Astrocyte (in vitro differentiated cells and primary cell): ENCODE data around the gene TMEM60. TPM values are rescaled to one million over a fixed set of nuclear protein-coding genes. Genes with fewer than 3 reads are reported as not detected.

Experiments
- DNase-seq: peaks from one replicate; pipeline ENCODE4 v3.0.0-alpha.2; 2010; ENCODE audit warnings: low read depth
- FAIRE-seq: peaks from 2 replicates; lab custom pipeline; 2011; peaks lifted over from hg19 to GRCh38; lab: Jason Lieb, UNC
- H2AFZ ChIP-seq: 2 replicates; pipeline ENCODE4 v1.6.0; 2012; ENCODE audit warnings: low read depth, low read length, inconsistent platforms
- H3K27ac ChIP-seq: 2 replicates; pipeline ENCODE4 v1.5.1; 2011; ENCODE audit warnings: low read depth, low read length, inconsistent platforms
- H3K27me3 ChIP-seq: 2 replicates; pipeline ENCODE4 v1.6.0; 2011; ENCODE audit warnings: low read length, inconsistent platforms; ENCODE audit not compliant: insufficient read depth
- H3K36me3 ChIP-seq: 2 replicates; pipeline ENCODE4 v1.5.1; 2011; ENCODE audit warnings: low read length, inconsistent platforms; ENCODE audit not compliant: insufficient read depth
- H3K4me1 ChIP-seq: 2 replicates; pipeline ENCODE4 v1.5.1; 2011; ENCODE audit warnings: low read length, inconsistent platforms; ENCODE audit not compliant: insufficient read depth
- H3K4me2 ChIP-seq: 2 replicates; pipeline ENCODE4 v1.6.0; 2012; ENCODE audit warnings: low read length, inconsistent platforms
- H3K4me3 ChIP-seq: 2 replicates; pipeline ENCODE4 v1.5.1; 2011; ENCODE audit warnings: low read depth, mild to moderate bottlenecking, low read length, inconsistent platforms; ENCODE audit not compliant: insufficient read depth
- H3K79me2 ChIP-seq: 2 replicates; pipeline ENCODE4 v1.6.0; 2012; ENCODE audit warnings: mild to moderate bottlenecking, low read length, inconsistent platforms; ENCODE audit not compliant: insufficient read depth
- H3K9ac ChIP-seq: 2 replicates; pipeline ENCODE4 v1.6.0; 2012; ENCODE audit warnings: mild to moderate bottlenecking, low read length, inconsistent platforms
- H3K9me3 ChIP-seq: 2 replicates; pipeline ENCODE4 v1.5.1; 2012; ENCODE audit warnings: low read depth, mild to moderate bottlenecking, low read length, inconsistent platforms; ENCODE audit not compliant: insufficient read depth
- H4K20me1 ChIP-seq: 2 replicates; pipeline ENCODE4 v1.6.0; 2012; ENCODE audit warnings: low read length, inconsistent platforms; ENCODE audit not compliant: insufficient read depth
- H3K27ac Mint-ChIP-seq: one replicate; pipeline ENCODE4 v1.8.0; 2021; ENCODE audit warnings: mild to moderate bottlenecking, mixed read lengths; ENCODE audit not compliant: unreplicated experiment
- H3K27me3 Mint-ChIP-seq: one replicate; pipeline ENCODE4 v1.8.0; 2021; ENCODE audit warnings: low read depth, mixed read lengths; ENCODE audit not compliant: unreplicated experiment
- H3K36me3 Mint-ChIP-seq: one replicate; pipeline ENCODE4 v1.8.0; 2021; ENCODE audit warnings: low read depth, mixed read lengths; ENCODE audit not compliant: unreplicated experiment
- H3K4me1 Mint-ChIP-seq: one replicate; pipeline ENCODE4 v1.8.0; 2021; ENCODE audit warnings: low read depth, mixed read lengths; ENCODE audit not compliant: unreplicated experiment
- H3K4me3 Mint-ChIP-seq: one replicate; pipeline ENCODE4 v1.8.0; 2021; ENCODE audit warnings: mild to moderate bottlenecking, moderate library complexity, mixed read lengths; ENCODE audit not compliant: unreplicated experiment
- H3K9me3 Mint-ChIP-seq: one replicate; pipeline ENCODE4 v1.8.0; 2021; ENCODE audit warnings: mild to moderate bottlenecking, mixed read lengths; ENCODE audit not compliant: unreplicated experiment
- CTCF ChIP-seq: IDR thresholded peaks from 2 replicates; pipeline ENCODE4 v1.5.1; 2011; ENCODE audit warnings: low read depth, mild to moderate bottlenecking, inconsistent platforms, low read length, moderate library complexity; ENCODE audit not compliant: insufficient read depth
- EZH2 ChIP-seq: IDR thresholded peaks from 2 replicates; pipeline ENCODE4 v1.6.1; 2012; ENCODE audit warnings: mild to moderate bottlenecking, low read length, inconsistent platforms; ENCODE audit not compliant: insufficient read depth
- total RNA-seq: library from RNA; stranded (reverse); gene quantifications from 2 replicates; pipeline ENCODE4 v1.2.1, GENCODE V29; 2021

TMEM60 gene
- total RNA-seq, 1 donor from 2014 or later, result 12.2 TPM

- FAIRE-seq, result no peak
- H3K27ac ChIP-seq, result no peak overlapping the region
- H3K4me3 ChIP-seq, result no peak overlapping the region
- H3K4me3 Mint-ChIP-seq, result no peak overlapping the region
- peaks cover 2% of the 10 kb centered on the region for H4K20me1 ChIP-seq
- no peak for DNase-seq
- no peaks in the 10 kb centered on the region for H3K36me3 ChIP-seq
- no peaks in the 10 kb centered on the region for H3K27me3 Mint-ChIP-seq
- peaks cover 6% of the 10 kb centered on the region for H3K4me1 Mint-ChIP-seq
- peaks cover 5% of the 10 kb centered on the region for H3K4me1 ChIP-seq
- no peaks in the 10 kb centered on the region for H3K9me3 ChIP-seq
- no peaks in the 10 kb centered on the region for H3K9me3 Mint-ChIP-seq
- no peak overlapping the region for H2AFZ ChIP-seq
- H3K27me3 ChIP-seq, result no peaks in the 10 kb centered on the region
- peaks cover 5% of the 10 kb centered on the region for H3K36me3 Mint-ChIP-seq
- no peak overlapping the region for H3K4me2 ChIP-seq
- H3K27ac Mint-ChIP-seq, result no peak overlapping the region
- no peak overlapping the region for H3K9ac ChIP-seq
- H3K79me2 ChIP-seq, result peaks cover 34% of the 10 kb centered on the region
- TF ChIP-seq EZH2 (no peak), CTCF (no peak)
Measured at GRCh38 chr7:77791956-77792355, 6.3 kb downstream of the TMEM60 start.

- Histone ChIP-seq H3K27me3 (no peaks in the 10 kb centered on the region), H4K20me1 (no peaks in the 10 kb centered on the region), H2AFZ (no peak overlapping the region), H3K79me2 (peaks cover 28% of the 10 kb centered on the region), H3K27ac (no peak overlapping the region), H3K4me3 (no peak overlapping the region), H3K9ac (no peak overlapping the region), H3K4me1 (no peaks in the 10 kb centered on the region), H3K9me3 (no peaks in the 10 kb centered on the region), H3K4me2 (no peak overlapping the region), H3K36me3 (no peaks in the 10 kb centered on the region)
- no peaks in the 10 kb centered on the region for H3K27me3 Mint-ChIP-seq
- peaks cover 1% of the 10 kb centered on the region for H3K4me1 Mint-ChIP-seq
- H3K9me3 Mint-ChIP-seq, result no peaks in the 10 kb centered on the region
- H3K4me3 Mint-ChIP-seq, result no peak overlapping the region
- H3K27ac Mint-ChIP-seq, result no peak overlapping the region
- DNase-seq (no peak), FAIRE-seq (no peak)
- peaks cover 5% of the 10 kb centered on the region for H3K36me3 Mint-ChIP-seq
- TF ChIP-seq EZH2 (no peak), CTCF (no peak)
Measured at GRCh38 chr7:77791336-77791735, 6.9 kb downstream of the TMEM60 start.

GRCh38 chr7:77788327-77788902 lies 9.8 kb downstream of the TMEM60 start:
- FAIRE-seq, result no peak
- H2AFZ ChIP-seq, result no peak overlapping the region
- Mint-ChIP-seq H3K36me3 (peaks cover 7% of the 10 kb centered on the region), H3K27me3 (no peaks in the 10 kb centered on the region), H3K4me1 (no peaks in the 10 kb centered on the region), H3K4me3 (no peak overlapping the region), H3K9me3 (peaks cover 3% of the 10 kb centered on the region), H3K27ac (no peak overlapping the region)
- no peak overlapping the region for H3K27ac ChIP-seq
- no peaks in the 10 kb centered on the region for H3K27me3 ChIP-seq
- no peak for DNase-seq
- H3K9me3 ChIP-seq, result no peaks in the 10 kb centered on the region
- H4K20me1 ChIP-seq, result no peaks in the 10 kb centered on the region
- no peaks in the 10 kb centered on the region for H3K36me3 ChIP-seq
- H3K9ac ChIP-seq, result no peak overlapping the region
- no peaks in the 10 kb centered on the region for H3K79me2 ChIP-seq
- no peaks in the 10 kb centered on the region for H3K4me1 ChIP-seq
- no peak overlapping the region for H3K4me2 ChIP-seq
- TF ChIP-seq EZH2 (no peak), CTCF (no peak)
- no peak overlapping the region for H3K4me3 ChIP-seq
